Body of pancreas (tissue), 4 donors: ENCODE measurements around the gene COX7A2L. TPM values are rescaled to one million over a fixed set of nuclear protein-coding genes. Genes with fewer than 3 reads are reported as not detected.

ENCODE experiments used
- ATAC-seq: fragments of 150-250 bp; one replicate; pipeline ENCODE4 v1.9.1; 2016
- DNase-seq, 4 donors: peaks; one replicate each; pipeline ENCODE4 v3.0.0-alpha.2; 2019
- H3K27ac ChIP-seq, 4 donors: fragments of 200-600 bp; sonication (generic); 1 replicate in 3 of 4; 2 replicates in 1 of 4; pipeline versions ENCODE4 v1.5.1 to v1.6.1; 2016 to 2019; ENCODE audit warnings: mild to moderate bottlenecking in 1 of 4, mixed read lengths in 1 of 4, moderate library complexity in 1 of 4
- H3K27me3 ChIP-seq, 2 donors: fragments of 200-600 bp; sonication (generic); one replicate each; pipeline ENCODE4 v1.6.0; 2016; ENCODE audit warnings: mild to moderate bottlenecking in 1 of 2
- H3K36me3 ChIP-seq, 2 donors: fragments of 200-600 bp; sonication (generic); replicated peaks in 1 of 2; 2 replicates each; pipeline ENCODE4 v1.5.1; 2016; ENCODE audit warnings: low read depth in 2 of 2; ENCODE audit not compliant: insufficient read depth in 1 of 2
- H3K4me1 ChIP-seq: fragments of 200-600 bp; sonication (generic); one replicate; pipeline ENCODE4 v1.6.0; 2016
- H3K4me3 ChIP-seq, 2 donors: fragments of 200-600 bp; sonication (generic); 1 replicate in 1 of 2; 2 replicates in 1 of 2; pipeline ENCODE4 v1.5.1; 2016 to 2019
- H3K9me3 ChIP-seq, 3 donors: fragments of 200-600 bp; sonication (generic); 1 replicate in 2 of 3; 2 replicates in 1 of 3; pipeline ENCODE4 v1.5.1; 2016
- CTCF ChIP-seq, 7 experiments: fragments of 450-650 bp in 4 of 7; fragments of 200-600 bp in 3 of 7; sonication (generic) in 3 of 7; IDR thresholded peaks; one replicate each; pipeline ENCODE4 v1.5.1; 2016 to 2019; ENCODE audit warnings: antibody characterized with exemption in 7 of 7
- POLR2A ChIP-seq, 3 donors: fragments of 450-650 bp; IDR thresholded peaks; one replicate each; pipeline ENCODE4 v1.6.1; 2016; ENCODE audit warnings: antibody characterized with exemption in 3 of 3, mild to moderate bottlenecking in 2 of 3
- WGBS, 2 donors: methylation state at CpG; one replicate each; pipeline ENCODE4 v1.1.5; 2017; 5-methylcytosine and 5-hydroxymethylcytosine counted together
- intact Hi-C: fragments of 100-400 bp; cut with DNase I; formaldehyde crosslinking; loops from one replicate; pipeline ENCODE4 v1.15.1; 2023
- total RNA-seq, 2 donors: library from RNA; depleted of rRNA; stranded (reverse); fragments of >200 nt; gene quantifications; one replicate each; pipeline ENCODE4 v1.1.0, GENCODE V29; 2016

COX7A2L gene
- total RNA-seq, result 10 to 100 TPM; 41.9 to 58.1 TPM

GRCh38 chr2:42360890-42361727 lies at the start of gene COX7A2L:
COX7A2L (minus strand) TSS chr2:42361217; CDS start chr2:42361161, 56 bp downstream.
- DNase-seq (peak; percentile 97 to 98 (median 97)), ATAC-seq (peak; percentile 96)
- no peaks in the 10 kb centered on the region for H3K36me3 ChIP-seq
- intact Hi-C loops, result no loop called here
- H3K4me3 ChIP-seq, result peak within 1 kb of the TSS; percentile 64 to 78
- WGBS, 2 donors, result 0% methylated on average over 17 to 61 of the region's 61 CpGs
- H3K4me1 ChIP-seq, result peaks cover 36% of the 10 kb centered on the region
- peak; percentile 53 to 91 (median 89) for TF ChIP-seq POLR2A (IDR thresholded peaks at IDR 0.05)
- TF ChIP-seq CTCF (IDR thresholded peaks at IDR 0.05), result peak in 4 of 7 experiments; percentile 31 to 45 (median 36)
- H3K9me3 ChIP-seq, result no peaks in the 10 kb centered on the region
- no peaks in the 10 kb centered on the region for H3K27me3 ChIP-seq
- peak within 1 kb of the TSS; percentile 90 to 95 (median 95) for H3K27ac ChIP-seq

GRCh38 chr2:42408009-42408408 lies 47.0 kb upstream of the COX7A2L start:
- TF ChIP-seq POLR2A (IDR thresholded peaks at IDR 0.05) (no peak), CTCF (IDR thresholded peaks at IDR 0.05) (no peak)
- no peaks in the 10 kb centered on the region for H3K36me3 ChIP-seq
- no peak for DNase-seq
- ATAC-seq, result no peak
- intact Hi-C loops, result no loop called here
- H3K27me3 ChIP-seq, result no peaks in the 10 kb centered on the region
- WGBS, 2 donors, result 90% methylated on average over 5 of the region's 8 CpGs; no CpG with 5 or more reads in 1 of the 2 donors
- no peak overlapping the region for H3K27ac ChIP-seq
- H3K9me3 ChIP-seq, result no peaks in the 10 kb centered on the region
- H3K4me3 ChIP-seq, result no peak overlapping the region
- no peaks in the 10 kb centered on the region for H3K4me1 ChIP-seq

GRCh38 chr2:42407476-42407875 lies 46.5 kb upstream of the COX7A2L start:
- H3K36me3 ChIP-seq, result no peaks in the 10 kb centered on the region
- intact Hi-C loops, result no loop called here
- DNase-seq (no peak), ATAC-seq (no peak)
- no peak overlapping the region for H3K4me3 ChIP-seq
- no peak overlapping the region for H3K27ac ChIP-seq
- TF ChIP-seq CTCF (IDR thresholded peaks at IDR 0.05) (no peak), POLR2A (IDR thresholded peaks at IDR 0.05) (no peak)
- no peaks in the 10 kb centered on the region for H3K4me1 ChIP-seq
- no peaks in the 10 kb centered on the region for H3K27me3 ChIP-seq
- no peaks in the 10 kb centered on the region for H3K9me3 ChIP-seq
- 89% methylated on average over 4 of the region's 6 CpGs; no CpG with 5 or more reads in 1 of the 2 donors for WGBS, 2 donors

GRCh38 chr2:42404676-42405075 lies 43.7 kb upstream of the COX7A2L start:
- no peak for TF ChIP-seq CTCF (IDR thresholded peaks at IDR 0.05)
- TF ChIP-seq POLR2A (IDR thresholded peaks at IDR 0.05), result no peak
- no peak overlapping the region for H3K4me3 ChIP-seq
- ATAC-seq (no peak), DNase-seq (no peak)
- 71 to 81% methylated on average over 4 of the region's 4 CpGs for WGBS, 2 donors
- no peaks in the 10 kb centered on the region for H3K36me3 ChIP-seq
- no peak overlapping the region for H3K27ac ChIP-seq
- H3K9me3 ChIP-seq, result no peaks in the 10 kb centered on the region
- intact Hi-C loops, result no loop called here
- no peaks in the 10 kb centered on the region for H3K27me3 ChIP-seq
- no peaks in the 10 kb centered on the region for H3K4me1 ChIP-seq
